Retina (tissue), 1 donor: ENCODE data around the gene UBE2I.
"Not testable (repeated sequence)": the region's sequence is repeated elsewhere in the genome, so short reads cannot be mapped to it uniquely, and the experiment has no call there.

Experiments
- DNase-seq: peaks from one replicate; pipeline ENCODE4 v3.0.0-alpha.2; 2016

Gene UBE2I

GRCh38 chr16:1277617-1278282 lies 31.7 kb upstream of the UBE2I start:
- no peak for DNase-seq

- no peak for DNase-seq
Measured at GRCh38 chr16:1278477-1278876, 31.0 kb upstream of the UBE2I start.

- DNase-seq = no peak
Measured at GRCh38 chr16:1279081-1279944, 30.1 kb upstream of the UBE2I start.

- DNase-seq = no peak
Measured at GRCh38 chr16:1279945-1280589, 29.4 kb upstream of the UBE2I start.

- DNase-seq = no peak
Measured at GRCh38 chr16:1280783-1281182, 28.7 kb upstream of the UBE2I start.

GRCh38 chr16:1281517-1281916 lies 27.9 kb upstream of the UBE2I start:
- DNase-seq = no peak

GRCh38 chr16:1282324-1282973 lies 27.0 kb upstream of the UBE2I start:
- DNase-seq = no peak

GRCh38 chr16:1283296-1283695 lies 26.1 kb upstream of the UBE2I start:
- no peak for DNase-seq

- no peak for DNase-seq
Measured at GRCh38 chr16:1283996-1284616, 25.3 kb upstream of the UBE2I start.

- no peak for DNase-seq
Measured at GRCh38 chr16:1285669-1286512, 23.5 kb upstream of the UBE2I start.

GRCh38 chr16:1286513-1287094 lies 22.8 kb upstream of the UBE2I start:
- DNase-seq = no peak

- DNase-seq = no peak
Measured at GRCh38 chr16:1287982-1288670, 21.3 kb upstream of the UBE2I start.

- no peak for DNase-seq
Measured at GRCh38 chr16:1288813-1289476, 20.5 kb upstream of the UBE2I start.

- DNase-seq = no peak
Measured at GRCh38 chr16:1289477-1289866, 20.0 kb upstream of the UBE2I start.

GRCh38 chr16:1290063-1290501 lies 19.4 kb upstream of the UBE2I start:
- DNase-seq = peak; percentile 56

GRCh38 chr16:1290860-1291575 lies 18.4 kb upstream of the UBE2I start:
- no peak for DNase-seq

GRCh38 chr16:1291576-1291974 lies 17.9 kb upstream of the UBE2I start:
- no peak for DNase-seq

- DNase-seq = not testable (repeated sequence)
Measured at GRCh38 chr16:1292208-1292607, 17.2 kb upstream of the UBE2I start.

GRCh38 chr16:1292808-1293207 lies 16.6 kb upstream of the UBE2I start:
- DNase-seq = not testable (repeated sequence)
